H54 (cell line): ENCODE measurements around the gene RAB31.

Experiments
- DNase-seq: peaks from one replicate; pipeline ENCODE4 v3.0.0; 2011; ENCODE audit warnings: low spot score, mixed read lengths; ENCODE audit not compliant: insufficient read length
- FAIRE-seq: peaks from 3 replicates; lab custom pipeline; 2011; peaks lifted over from hg19 to GRCh38; lab: Jason Lieb, UNC
- POLR2A ChIP-seq: IDR thresholded peaks from 2 replicates; pipeline ENCODE4 v1.6.1; 2011; ENCODE audit warnings: low read depth, mild to moderate bottlenecking, low read length

Gene RAB31

DNA sequence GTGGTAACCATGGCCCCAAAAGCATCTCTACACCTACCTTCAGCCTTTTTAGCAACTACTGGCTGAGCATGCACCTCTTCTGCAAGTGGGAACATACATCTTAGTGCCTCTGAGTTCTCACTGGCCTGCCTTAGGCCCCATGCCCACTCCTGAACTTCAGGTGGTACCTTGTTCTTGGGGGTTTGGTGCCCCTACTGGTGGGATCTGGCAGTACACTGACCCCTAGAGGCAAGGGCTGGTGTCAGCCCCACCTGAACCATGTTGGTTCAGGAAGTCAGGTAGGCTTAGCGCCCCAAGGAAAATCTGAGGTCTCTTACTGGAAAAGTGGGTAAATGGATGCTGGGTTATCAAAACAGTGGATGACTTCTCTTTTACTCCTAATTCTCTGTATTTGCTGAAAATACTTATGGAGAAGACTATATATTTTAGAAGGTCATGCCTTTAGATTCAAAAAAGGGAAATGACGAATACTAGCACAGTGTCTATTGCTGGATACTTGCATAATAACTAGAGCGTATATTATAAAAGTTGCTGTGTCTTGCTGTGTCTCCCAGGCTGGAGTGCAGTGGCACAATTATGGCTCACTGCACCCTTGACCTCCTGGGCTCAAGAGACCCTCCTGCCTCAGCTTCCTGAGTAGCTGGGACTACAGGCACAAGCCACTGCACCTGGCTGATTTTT is 84.6 kb downstream of the RAB31 start:
- FAIRE-seq (peak; percentile 38), DNase-seq (no peak)
- no peak for TF ChIP-seq POLR2A

DNA sequence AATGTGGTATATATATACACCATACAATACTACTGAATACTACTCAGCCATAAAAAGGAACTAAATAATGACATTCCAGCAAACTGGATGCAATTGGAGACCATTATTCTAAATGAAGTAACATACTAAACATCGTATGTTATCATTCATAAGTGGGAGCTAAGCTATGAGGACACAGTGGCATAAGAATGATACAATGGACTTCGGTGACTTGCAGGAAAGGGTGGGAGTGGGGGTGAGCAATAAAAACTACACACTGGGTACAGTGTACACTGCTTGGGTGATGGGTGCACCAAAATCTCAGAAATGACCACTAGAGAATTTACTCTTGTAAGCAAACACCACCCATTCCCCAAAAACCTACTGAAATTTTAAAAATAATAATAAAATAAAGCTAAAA is 87.9 kb downstream of the RAB31 start:
- no peak for FAIRE-seq
- no peak for TF ChIP-seq POLR2A
- no peak for DNase-seq

DNA sequence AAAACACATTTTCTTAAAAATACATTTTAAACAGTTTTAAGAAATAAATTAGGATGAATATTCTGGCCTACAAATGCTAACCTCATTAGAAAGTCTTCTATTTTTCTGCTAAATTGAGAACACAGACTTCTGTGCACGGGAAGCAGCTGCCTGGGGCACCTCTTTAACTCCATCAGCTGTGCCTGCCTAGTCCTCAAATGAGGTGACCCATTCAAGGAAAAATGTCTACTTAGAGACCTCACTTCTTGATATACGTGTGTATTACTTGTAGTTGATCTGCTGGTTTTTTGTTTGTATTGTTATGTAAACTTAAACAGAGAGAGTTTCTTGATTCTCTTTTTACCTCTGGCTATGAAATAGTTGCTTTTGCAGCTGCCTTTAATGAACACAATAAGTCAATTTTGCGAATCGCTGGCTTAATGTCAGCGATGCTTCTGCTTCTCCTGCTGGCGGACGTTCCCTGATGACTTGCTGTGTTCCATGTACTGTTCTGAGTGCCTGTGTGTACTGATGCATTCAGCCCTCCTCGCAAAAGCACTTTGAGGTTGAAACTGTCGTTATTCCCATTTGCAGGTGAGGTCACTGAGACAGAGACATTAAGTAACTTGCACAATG is 88.9 kb downstream of the RAB31 start:
- TF ChIP-seq POLR2A = no peak
- FAIRE-seq (peak; percentile 52), DNase-seq (no peak)

DNA sequence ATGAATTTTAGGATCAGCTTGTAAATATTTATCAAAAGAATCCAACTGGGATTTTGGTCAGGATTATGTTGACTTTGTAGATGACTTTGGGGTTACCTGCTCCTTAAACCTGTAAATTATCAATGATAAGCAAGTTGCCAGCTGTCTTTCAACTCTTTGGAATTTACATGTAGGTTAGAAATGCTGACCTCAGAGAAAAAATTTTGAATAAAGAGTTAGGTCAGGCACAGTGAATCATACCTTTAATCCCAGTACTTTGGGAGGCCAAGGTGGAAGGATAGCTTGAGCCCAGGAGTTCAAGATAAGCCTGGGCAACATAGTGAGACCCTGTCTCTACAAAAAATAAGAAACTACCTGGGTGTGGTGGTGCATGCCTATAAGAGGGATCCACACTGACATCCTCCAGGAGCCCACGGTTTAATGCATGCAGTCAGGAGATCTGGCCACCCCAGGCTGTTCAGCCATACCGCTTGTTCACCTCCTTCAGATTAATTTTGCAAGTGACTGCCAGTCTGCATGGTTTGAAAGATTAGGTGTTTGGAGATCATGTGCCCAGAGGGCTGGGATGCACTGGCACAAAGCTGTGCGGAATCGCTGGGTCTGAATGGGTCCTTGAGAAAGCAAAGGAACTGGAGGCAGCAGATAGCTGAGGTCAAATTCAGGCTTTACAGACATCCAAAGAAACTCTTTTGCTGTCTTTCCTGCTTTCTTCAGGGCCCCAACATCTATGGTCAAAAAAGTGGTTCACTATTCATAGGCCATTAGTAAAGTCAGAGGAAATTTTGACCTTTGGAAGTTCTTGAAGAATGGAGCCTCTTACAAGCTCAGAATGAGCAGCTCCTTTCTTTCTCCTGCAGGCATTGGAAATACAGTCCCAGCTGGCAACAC is 94.3 kb downstream of the RAB31 start:
- FAIRE-seq (no peak), DNase-seq (no peak)
- TF ChIP-seq POLR2A = no peak

DNA sequence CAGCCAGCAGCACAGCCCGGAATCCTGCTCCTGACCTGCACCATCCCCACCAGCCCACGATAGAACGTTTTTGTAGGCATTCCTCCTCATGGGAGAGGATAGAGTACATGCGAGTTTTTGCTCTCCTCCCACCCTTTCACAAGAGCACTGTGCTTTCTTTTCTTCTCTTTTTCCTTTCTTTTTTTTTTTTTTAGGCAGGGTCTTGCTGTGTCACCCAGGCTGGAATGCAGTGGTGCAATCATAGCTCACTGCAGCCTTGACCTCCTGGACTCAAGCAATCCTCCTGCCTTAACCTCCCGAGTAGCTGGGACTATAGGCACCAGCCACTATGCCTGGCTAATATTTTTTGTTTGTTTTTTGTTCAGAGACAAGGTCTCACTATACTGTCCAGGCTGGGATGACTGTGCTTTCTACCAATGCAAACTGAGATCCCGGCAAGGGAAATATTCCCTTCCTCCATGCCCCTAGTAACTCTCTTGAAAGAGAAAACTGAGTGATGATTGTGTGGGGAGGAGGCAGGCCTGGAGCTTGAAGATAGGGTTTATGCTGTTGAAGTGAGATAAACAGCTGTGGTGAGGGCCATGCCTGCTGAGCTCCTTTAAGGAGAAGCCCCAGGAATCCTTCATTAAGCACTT is 95.1 kb downstream of the RAB31 start:
- no peak for FAIRE-seq
- TF ChIP-seq POLR2A = no peak
- DNase-seq = no peak

DNA sequence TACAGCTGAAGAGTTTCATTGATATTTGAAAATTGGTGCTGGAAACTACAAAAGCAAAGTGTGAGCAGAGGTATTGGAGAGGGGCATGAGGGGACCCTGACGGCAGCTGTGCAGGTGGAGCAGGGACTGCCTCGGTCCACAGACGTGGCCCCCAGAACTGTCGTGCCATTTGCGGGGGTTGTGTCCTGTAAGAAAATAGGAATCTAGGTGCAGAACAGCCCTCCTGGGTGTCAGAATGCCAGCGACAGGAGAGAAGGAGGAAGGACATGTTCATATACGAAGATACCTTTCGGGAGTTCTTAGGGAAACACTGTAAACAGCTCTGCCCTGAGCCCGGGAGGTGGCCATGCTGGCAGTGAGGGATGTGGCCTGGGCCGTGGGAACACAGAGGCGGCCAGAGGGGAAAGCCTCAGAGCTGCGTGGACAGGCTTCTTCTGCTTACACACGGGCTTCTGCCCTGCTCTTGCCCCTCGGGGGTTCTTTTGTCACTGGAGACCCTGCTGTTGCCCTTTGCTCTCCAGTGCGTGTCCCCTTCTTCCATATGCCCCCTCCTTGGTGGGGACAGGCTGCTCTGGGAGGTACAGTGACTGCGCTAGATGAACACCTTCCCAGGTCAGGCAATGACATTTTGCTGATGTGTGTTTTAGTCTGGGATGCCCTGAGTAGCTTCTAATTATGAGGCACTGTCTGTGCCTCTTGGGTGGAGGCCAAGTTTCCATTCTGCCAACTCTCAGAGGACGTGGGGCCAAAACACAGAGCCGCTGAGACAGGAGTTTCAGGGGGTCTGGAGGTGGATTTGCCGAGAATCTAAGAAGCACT is 95.8 kb downstream of the RAB31 start:
- TF ChIP-seq POLR2A = no peak
- DNase-seq = no peak
- FAIRE-seq = no peak

DNA sequence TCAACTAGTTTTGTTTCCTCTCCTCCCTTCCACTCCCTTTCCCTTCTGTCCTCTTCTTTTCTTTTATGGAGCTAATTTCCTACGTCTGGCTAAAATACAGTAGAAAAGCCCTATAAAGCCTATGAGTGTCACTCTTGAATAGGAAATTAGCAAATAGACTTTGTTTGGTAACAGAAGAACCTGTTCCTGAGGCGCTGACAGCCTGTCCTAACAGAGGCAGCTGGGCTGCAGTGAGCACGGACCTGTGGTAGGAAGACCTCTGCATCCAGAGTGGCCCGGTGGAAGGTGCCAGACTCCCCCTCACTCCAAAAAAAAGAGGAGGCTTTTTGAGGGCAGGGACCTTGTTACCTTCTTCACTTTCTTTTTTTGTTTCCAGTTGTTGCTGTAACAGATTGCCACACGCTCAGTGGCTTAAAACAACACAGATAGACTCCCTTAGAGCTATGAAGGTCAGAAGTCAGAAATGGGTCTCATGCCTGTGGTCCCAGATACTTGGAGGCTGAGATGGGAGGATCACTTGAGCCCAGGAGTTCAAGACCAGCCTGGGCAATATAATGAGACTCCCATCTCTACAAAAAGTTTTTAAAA is 96.5 kb downstream of the RAB31 start:
- TF ChIP-seq POLR2A = no peak
- FAIRE-seq = no peak
- no peak for DNase-seq

DNA sequence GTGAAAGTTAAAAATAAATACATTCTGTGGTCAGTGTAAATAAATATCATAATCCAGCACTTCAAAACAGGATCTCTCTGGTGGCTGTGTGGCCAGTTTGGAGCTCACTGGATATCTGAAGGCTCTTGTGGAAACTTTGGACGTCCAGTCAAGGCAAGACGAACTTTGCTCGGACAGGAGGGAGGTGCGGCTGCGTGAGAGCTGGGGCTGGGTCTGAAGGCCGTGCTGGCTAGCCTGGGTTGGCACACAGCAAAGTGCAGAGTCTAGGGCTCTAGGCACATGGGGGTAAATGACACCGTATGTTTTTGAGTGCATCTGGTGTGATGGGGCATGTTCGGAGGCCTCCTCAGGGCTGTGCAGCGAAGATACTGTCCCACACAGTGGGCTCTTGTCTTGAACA is 98.8 kb downstream of the RAB31 start:
- TF ChIP-seq POLR2A = no peak
- FAIRE-seq = no peak
- no peak for DNase-seq

DNA sequence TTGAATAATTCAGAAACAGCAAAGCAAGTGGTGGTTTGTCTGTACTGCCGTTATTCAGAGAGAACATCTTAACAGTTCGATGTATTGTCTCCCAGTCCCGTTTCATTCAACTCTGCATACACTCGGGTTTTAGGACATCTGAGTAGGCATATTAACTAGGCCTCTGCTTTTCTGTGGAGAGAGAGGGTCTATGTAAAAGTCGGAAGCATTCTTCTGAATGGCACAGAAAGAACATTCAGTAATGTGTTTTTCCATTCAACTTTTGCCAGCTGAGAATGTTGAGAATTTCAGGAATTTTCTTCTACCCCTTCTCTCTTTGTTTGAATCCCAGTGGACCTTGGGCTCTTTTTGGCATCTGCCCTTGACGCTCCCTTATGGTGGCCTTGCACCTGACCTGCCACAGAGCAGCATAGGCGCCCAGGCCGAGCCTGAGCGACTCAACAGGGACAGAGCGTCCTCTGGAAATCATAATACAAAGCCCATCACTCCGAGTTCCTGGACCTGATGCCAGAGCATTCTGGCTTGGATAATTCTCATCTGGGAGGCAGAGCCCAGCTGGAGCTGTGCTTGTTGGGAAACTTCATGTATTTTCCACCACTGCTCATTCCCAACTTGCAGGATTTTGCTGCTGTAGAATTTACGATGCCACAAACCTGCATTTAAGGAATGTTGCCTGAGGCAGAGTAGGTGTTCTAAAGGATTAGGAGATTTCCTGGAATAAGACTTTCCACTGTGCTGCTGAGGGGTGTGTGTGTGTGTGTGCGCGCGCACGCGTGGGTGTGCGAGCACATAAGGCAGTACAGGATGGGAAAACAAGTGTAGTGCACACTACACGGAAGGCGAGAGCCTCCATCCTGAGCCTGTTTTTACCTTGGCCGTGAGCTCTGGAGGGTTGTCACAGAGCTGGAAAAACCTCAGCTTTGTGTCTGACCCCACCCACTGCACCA is 100.5 kb downstream of the RAB31 start:
- TF ChIP-seq POLR2A = no peak
- DNase-seq (no peak), FAIRE-seq (no peak)

DNA sequence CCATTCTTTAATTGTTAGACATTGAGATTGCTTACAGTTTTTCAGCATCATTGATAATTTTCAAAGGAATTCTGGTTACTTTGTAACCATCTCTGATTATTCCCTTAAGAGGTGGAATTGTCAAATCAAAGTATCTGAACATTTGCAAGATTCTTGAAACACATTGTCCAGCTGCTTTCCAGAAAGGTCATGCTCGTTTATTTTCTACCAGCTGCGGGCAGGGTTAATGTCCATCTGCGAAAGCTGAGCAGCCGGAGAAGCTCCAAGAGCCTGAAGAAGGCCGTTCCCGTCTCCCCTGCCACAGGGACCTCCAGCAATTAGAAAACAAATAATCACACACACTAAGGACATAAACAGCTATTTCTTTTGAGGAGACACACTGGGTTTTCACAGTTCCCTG is 101.6 kb downstream of the RAB31 start:
- FAIRE-seq = no peak
- DNase-seq = no peak
- no peak for TF ChIP-seq POLR2A

DNA sequence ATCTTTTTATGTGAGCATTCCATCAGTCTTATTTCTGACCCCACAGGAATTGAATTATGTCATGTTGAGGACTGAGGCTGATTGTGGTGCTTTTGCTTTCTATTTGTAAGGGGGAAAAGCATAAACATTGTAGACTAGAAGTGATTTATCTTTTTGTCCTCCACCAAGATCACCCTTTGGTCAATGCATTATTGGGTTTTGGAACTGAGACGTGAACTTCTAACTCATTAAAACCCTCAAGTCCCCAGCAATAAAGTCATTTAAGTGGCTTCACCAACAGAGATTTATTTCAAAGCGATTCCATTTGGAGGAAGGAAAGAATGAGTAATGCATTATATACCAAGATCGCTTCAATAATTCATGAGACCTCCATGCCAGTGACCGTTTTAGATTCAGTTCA is 102.2 kb downstream of the RAB31 start:
- FAIRE-seq (no peak), DNase-seq (no peak)
- TF ChIP-seq POLR2A = no peak

DNA sequence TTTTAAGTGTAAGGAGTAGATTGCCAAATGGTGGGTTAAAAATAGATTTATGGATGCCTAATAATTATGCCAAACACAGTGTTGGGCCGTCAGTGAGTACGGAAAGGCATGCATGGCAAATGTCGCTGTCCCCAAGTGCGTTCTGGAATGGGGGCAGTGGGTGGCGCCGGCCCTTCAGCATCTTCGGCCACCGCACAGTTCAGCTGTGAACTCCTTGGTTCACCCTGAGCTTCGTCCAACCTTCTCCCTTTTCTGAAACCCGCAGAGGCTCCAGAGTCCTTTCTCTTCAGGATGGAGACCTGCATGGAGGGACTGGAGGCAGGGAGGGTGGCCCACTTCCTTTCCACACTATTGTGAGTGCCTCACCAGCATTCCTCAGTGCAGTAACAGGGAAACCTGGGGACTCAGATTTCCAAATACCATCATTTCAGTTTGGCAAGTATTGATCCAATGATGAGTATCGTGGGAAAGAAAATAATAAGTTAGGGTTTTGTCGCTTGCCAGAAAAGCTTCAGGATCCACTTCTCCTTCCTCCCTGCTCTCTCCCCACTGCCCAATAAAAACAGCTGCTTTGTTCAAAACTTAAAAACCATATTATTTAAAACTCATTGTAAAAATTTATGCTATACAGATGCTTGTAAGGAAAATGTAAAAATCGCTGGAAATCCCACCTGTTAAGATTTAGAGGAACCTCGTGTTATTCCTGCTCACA is 103.0 kb downstream of the RAB31 start:
- DNase-seq (no peak), FAIRE-seq (no peak)
- no peak for TF ChIP-seq POLR2A
